GM12873 (cell line): Measurements from ENCODE around the gene OR5M8.

ENCODE experiments used
- TF ChIP-seq, protein P1 (sequence below): IDR thresholded peaks from 2 replicates; pipeline ENCODE4 v1.5.1; 2012; ENCODE audit warnings: low read depth, mild to moderate bottlenecking, moderate library complexity, low read length, control low read depth; ENCODE audit not compliant: insufficient read depth; ENCODE audit errors: missing control alignments

The OR5M8 gene

GRCh38 chr11:56491270-56491669, at the start of gene OR5M8:
Gene OR5M8 (minus strand): TSS chr11:56491370. CDS start chr11:56491370, 0 bp downstream.
- TF ChIP-seq, protein P1, sequence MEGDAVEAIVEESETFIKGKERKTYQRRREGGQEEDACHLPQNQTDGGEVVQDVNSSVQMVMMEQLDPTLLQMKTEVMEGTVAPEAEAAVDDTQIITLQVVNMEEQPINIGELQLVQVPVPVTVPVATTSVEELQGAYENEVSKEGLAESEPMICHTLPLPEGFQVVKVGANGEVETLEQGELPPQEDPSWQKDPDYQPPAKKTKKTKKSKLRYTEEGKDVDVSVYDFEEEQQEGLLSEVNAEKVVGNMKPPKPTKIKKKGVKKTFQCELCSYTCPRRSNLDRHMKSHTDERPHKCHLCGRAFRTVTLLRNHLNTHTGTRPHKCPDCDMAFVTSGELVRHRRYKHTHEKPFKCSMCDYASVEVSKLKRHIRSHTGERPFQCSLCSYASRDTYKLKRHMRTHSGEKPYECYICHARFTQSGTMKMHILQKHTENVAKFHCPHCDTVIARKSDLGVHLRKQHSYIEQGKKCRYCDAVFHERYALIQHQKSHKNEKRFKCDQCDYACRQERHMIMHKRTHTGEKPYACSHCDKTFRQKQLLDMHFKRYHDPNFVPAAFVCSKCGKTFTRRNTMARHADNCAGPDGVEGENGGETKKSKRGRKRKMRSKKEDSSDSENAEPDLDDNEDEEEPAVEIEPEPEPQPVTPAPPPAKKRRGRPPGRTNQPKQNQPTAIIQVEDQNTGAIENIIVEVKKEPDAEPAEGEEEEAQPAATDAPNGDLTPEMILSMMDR: no peak

- TF ChIP-seq, protein P1: no peak
Measured at GRCh38 chr11:56533054-56533740, 42.0 kb upstream of the OR5M8 start.

DNA sequence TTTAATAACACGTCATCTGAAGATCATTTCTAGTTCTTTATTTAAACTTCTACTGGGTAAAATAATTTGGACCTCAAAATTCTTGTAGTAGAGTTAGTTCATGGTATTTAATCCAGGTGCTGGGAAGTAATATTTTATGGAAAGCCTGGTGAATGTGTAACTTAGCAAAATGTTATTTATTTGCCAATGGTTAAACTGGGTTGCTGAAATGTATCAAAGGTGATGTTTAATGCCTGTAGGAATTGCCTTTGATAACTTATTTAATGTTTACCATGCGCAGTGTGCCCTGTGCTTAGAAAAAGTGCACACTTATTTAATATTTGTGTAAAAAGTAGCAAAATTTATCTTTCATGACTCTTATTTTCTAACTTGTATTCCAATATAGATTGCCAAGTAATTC, 40.7 kb upstream of the OR5M8 start:
- TF ChIP-seq, protein P1: no peak

DNA sequence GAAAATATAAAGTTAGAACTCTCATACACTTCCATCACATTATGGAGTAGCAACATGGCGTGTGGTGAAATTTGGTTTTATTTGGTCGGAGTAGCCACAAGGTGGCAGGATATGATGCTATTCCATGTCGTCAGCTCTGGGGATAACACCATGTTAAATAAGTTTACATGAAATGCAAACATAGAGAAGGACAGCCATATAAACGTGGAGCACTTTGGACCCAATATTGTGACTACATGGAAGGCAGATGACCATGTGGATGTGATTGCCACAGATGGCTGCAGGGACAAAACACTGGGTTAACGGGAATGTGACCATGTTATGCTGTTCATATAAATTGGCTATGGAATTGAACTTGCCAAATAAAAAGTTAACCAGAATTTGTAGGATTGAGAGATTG, 30.8 kb upstream of the OR5M8 start:
- TF ChIP-seq, protein P1: no peak

- TF ChIP-seq, protein P1: no peak
Measured at GRCh38 chr11:56513280-56513679, 22.1 kb upstream of the OR5M8 start.

- TF ChIP-seq, protein P1: no peak
Measured at GRCh38 chr11:56509439-56509838, 18.3 kb upstream of the OR5M8 start.

GRCh38 chr11:56497010-56497409, 5.8 kb upstream of the OR5M8 start:
- TF ChIP-seq, protein P1: no peak
